ENCODE results near the gene PRRT1. TPM values are rescaled to one million over a fixed set of nuclear protein-coding genes. Genes with fewer than 3 reads are reported as not detected.

PRRT1 gene
- polyA plus RNA-seq, result 5.3 TPM
- long read RNA-seq, donor 1, partial matches to known transcripts, result 0 of 1 reads
- long read RNA-seq, donor 1, other reads (novel, unspliced or antisense), result 0 of 1 reads
- long read RNA-seq, donor 2, partial matches to known transcripts, result 0 of 1 reads
- long read RNA-seq, donor 2, other reads (novel, unspliced or antisense), result 0 of 1 reads
- long read RNA-seq, donor 3, partial matches to known transcripts, result 20 of 21 reads
- long read RNA-seq, donor 3, other reads (novel, unspliced or antisense), result 0 of 21 reads
- long read RNA-seq, donor 4, result 0 reads
- long read RNA-seq, donor 5, result 0 reads
- long read RNA-seq, donor 6, result 0 reads
- long read RNA-seq, donor 7, partial matches to known transcripts, result 0 of 2 reads
- long read RNA-seq, donor 7, other reads (novel, unspliced or antisense), result 0 of 2 reads
- long read RNA-seq, donor 8, partial matches to known transcripts, result 75 of 78 reads
- long read RNA-seq, donor 8, other reads (novel, unspliced or antisense), result 0 of 78 reads
- long read RNA-seq, donor 9, result 0 reads
- long read RNA-seq, donor 10, partial matches to known transcripts, result 6 of 6 reads
- long read RNA-seq, donor 10, other reads (novel, unspliced or antisense), result 0 of 6 reads
- long read RNA-seq, donor 11, partial matches to known transcripts, result 0 of 1 reads
- long read RNA-seq, donor 11, other reads (novel, unspliced or antisense), result 0 of 1 reads

- Histone ChIP-seq H3K36me3 (ENCODE audit: control insufficient read depth, insufficient read depth, low read length) (peaks cover 14% of the 10 kb centered on the region), H3K27ac (ENCODE audit: low read length) (peak within 1 kb of the TSS; percentile 95), H3K27me3 (ENCODE audit: control insufficient read depth, insufficient read depth, low read length) (peaks cover 11% of the 10 kb centered on the region), H3K9me3 (ENCODE audit: control insufficient read depth, low read depth, low read length) (peaks cover 7% of the 10 kb centered on the region), H3K4me1 (ENCODE audit: control insufficient read depth, insufficient read depth, low read length) (peaks cover 36% of the 10 kb centered on the region), H3K4me3 (ENCODE audit: low read length) (peak within 1 kb of the TSS; percentile 86)
- no CpG with 5 or more reads among the region's 24 CpGs for WGBS (ENCODE audit: insufficient coverage, low lambda C conversion rate)
- peak in 1 of 2 donors; percentile 73 for DNase-seq
Observed at GRCh38 chr6:32151863-32152768, at the start of gene PRRT1. Gene PRRT1, minus strand, starts transcription at chr6:32151939. Its CDS starts 112 bp downstream, at chr6:32151827.

- Histone ChIP-seq H3K27ac (ENCODE audit: low read length) (no peak overlapping the region), H3K27me3 (ENCODE audit: control insufficient read depth, insufficient read depth, low read length) (peaks cover 7% of the 10 kb centered on the region), H3K4me3 (ENCODE audit: low read length) (no peak overlapping the region), H3K9me3 (ENCODE audit: control insufficient read depth, low read depth, low read length) (no peaks in the 10 kb centered on the region), H3K4me1 (ENCODE audit: control insufficient read depth, insufficient read depth, low read length) (peaks cover 5% of the 10 kb centered on the region), H3K36me3 (ENCODE audit: control insufficient read depth, insufficient read depth, low read length) (no peaks in the 10 kb centered on the region)
- WGBS (ENCODE audit: insufficient coverage, low lambda C conversion rate), result no CpG with 5 or more reads among the region's 13 CpGs
- DNase-seq, result no peak
Observed at GRCh38 chr6:32200711-32201475, 49.2 kb upstream of the PRRT1 start.

GRCh38 chr6:32198866-32199265 lies 47.1 kb upstream of the PRRT1 start:
- Histone ChIP-seq H3K9me3 (ENCODE audit: control insufficient read depth, low read depth, low read length) (no peaks in the 10 kb centered on the region), H3K36me3 (ENCODE audit: control insufficient read depth, insufficient read depth, low read length) (no peaks in the 10 kb centered on the region), H3K4me1 (ENCODE audit: control insufficient read depth, insufficient read depth, low read length) (peaks cover 12% of the 10 kb centered on the region), H3K27ac (ENCODE audit: low read length) (no peak overlapping the region), H3K4me3 (ENCODE audit: low read length) (no peak overlapping the region), H3K27me3 (ENCODE audit: control insufficient read depth, insufficient read depth, low read length) (peaks cover 3% of the 10 kb centered on the region)
- DNase-seq, result no peak
- no CpG with 5 or more reads among the region's 17 CpGs for WGBS (ENCODE audit: insufficient coverage, low lambda C conversion rate)

- no peaks in the 10 kb centered on the region for H3K36me3 ChIP-seq (ENCODE audit: control insufficient read depth, insufficient read depth, low read length)
- DNase-seq, result no peak
- no CpG with 5 or more reads among the region's 3 CpGs for WGBS (ENCODE audit: insufficient coverage, low lambda C conversion rate)
- H3K27me3 ChIP-seq (ENCODE audit: control insufficient read depth, insufficient read depth, low read length), result no peaks in the 10 kb centered on the region
- peaks cover 15% of the 10 kb centered on the region for H3K4me1 ChIP-seq (ENCODE audit: control insufficient read depth, insufficient read depth, low read length)
- no peak overlapping the region for H3K4me3 ChIP-seq (ENCODE audit: low read length)
- H3K27ac ChIP-seq (ENCODE audit: low read length), result no peak overlapping the region
- H3K9me3 ChIP-seq (ENCODE audit: control insufficient read depth, low read depth, low read length), result no peaks in the 10 kb centered on the region
Observed at GRCh38 chr6:32198345-32198696, 46.6 kb upstream of the PRRT1 start.

GRCh38 chr6:32196682-32197616 lies 45.2 kb upstream of the PRRT1 start:
- H3K4me3 ChIP-seq (ENCODE audit: low read length), result peak overlapping the region; percentile 99
- no CpG with 5 or more reads among the region's 28 CpGs for WGBS (ENCODE audit: insufficient coverage, low lambda C conversion rate)
- H3K9me3 ChIP-seq (ENCODE audit: control insufficient read depth, low read depth, low read length), result no peaks in the 10 kb centered on the region
- DNase-seq, result peak in 1 of 2 donors; percentile 61
- H3K36me3 ChIP-seq (ENCODE audit: control insufficient read depth, insufficient read depth, low read length), result no peaks in the 10 kb centered on the region
- no peaks in the 10 kb centered on the region for H3K27me3 ChIP-seq (ENCODE audit: control insufficient read depth, insufficient read depth, low read length)
- peaks cover 25% of the 10 kb centered on the region for H3K4me1 ChIP-seq (ENCODE audit: control insufficient read depth, insufficient read depth, low read length)
- peak overlapping the region; percentile 100 for H3K27ac ChIP-seq (ENCODE audit: low read length)

GRCh38 chr6:32195902-32196681 lies 44.4 kb upstream of the PRRT1 start:
- no peaks in the 10 kb centered on the region for H3K9me3 ChIP-seq (ENCODE audit: control insufficient read depth, low read depth, low read length)
- no CpG with 5 or more reads among the region's 58 CpGs for WGBS (ENCODE audit: insufficient coverage, low lambda C conversion rate)
- peak overlapping the region; percentile 99 for H3K4me3 ChIP-seq (ENCODE audit: low read length)
- DNase-seq, result peak; percentile 91 to 92
- H3K36me3 ChIP-seq (ENCODE audit: control insufficient read depth, insufficient read depth, low read length), result no peaks in the 10 kb centered on the region
- peaks cover 33% of the 10 kb centered on the region for H3K4me1 ChIP-seq (ENCODE audit: control insufficient read depth, insufficient read depth, low read length)
- peak overlapping the region; percentile 100 for H3K27ac ChIP-seq (ENCODE audit: low read length)
- no peaks in the 10 kb centered on the region for H3K27me3 ChIP-seq (ENCODE audit: control insufficient read depth, insufficient read depth, low read length)

GRCh38 chr6:32195652-32195901 lies 43.8 kb upstream of the PRRT1 start:
- peak overlapping the region; percentile 99 for H3K4me3 ChIP-seq (ENCODE audit: low read length)
- no peaks in the 10 kb centered on the region for H3K36me3 ChIP-seq (ENCODE audit: control insufficient read depth, insufficient read depth, low read length)
- DNase-seq, result peak; percentile 100
- WGBS (ENCODE audit: insufficient coverage, low lambda C conversion rate), result no CpG with 5 or more reads among the region's 25 CpGs
- H3K4me1 ChIP-seq (ENCODE audit: control insufficient read depth, insufficient read depth, low read length), result peaks cover 37% of the 10 kb centered on the region
- H3K9me3 ChIP-seq (ENCODE audit: control insufficient read depth, low read depth, low read length), result no peaks in the 10 kb centered on the region
- no peaks in the 10 kb centered on the region for H3K27me3 ChIP-seq (ENCODE audit: control insufficient read depth, insufficient read depth, low read length)
- peak overlapping the region; percentile 100 for H3K27ac ChIP-seq (ENCODE audit: low read length)

GRCh38 chr6:32194825-32195651 lies 43.3 kb upstream of the PRRT1 start:
- Histone ChIP-seq H3K9me3 (ENCODE audit: control insufficient read depth, low read depth, low read length) (no peaks in the 10 kb centered on the region), H3K4me3 (ENCODE audit: low read length) (peak overlapping the region; percentile 40), H3K36me3 (ENCODE audit: control insufficient read depth, insufficient read depth, low read length) (no peaks in the 10 kb centered on the region), H3K4me1 (ENCODE audit: control insufficient read depth, insufficient read depth, low read length) (peaks cover 39% of the 10 kb centered on the region), H3K27ac (ENCODE audit: low read length) (peak overlapping the region; percentile 85), H3K27me3 (ENCODE audit: control insufficient read depth, insufficient read depth, low read length) (no peaks in the 10 kb centered on the region)
- no CpG with 5 or more reads among the region's 15 CpGs for WGBS (ENCODE audit: insufficient coverage, low lambda C conversion rate)
- peak in 1 of 2 donors; percentile 67 for DNase-seq
